GM12891 (cell line): ENCODE data around the gene GPR37L1.
A peak's percentile ranks its signal among the peaks of the same experiment; 100 is the strongest.
"Not testable (repeated sequence)": the region's sequence is repeated elsewhere in the genome, so short reads cannot be mapped to it uniquely, and the experiment has no call there.

Experiments used
- DNase-seq: peaks from one replicate; pipeline ENCODE4 v3.0.0; 2011; ENCODE audit warnings: low spot score; ENCODE audit not compliant: insufficient read length
- FAIRE-seq: peaks from 2 replicates; lab custom pipeline; 2011; peaks lifted over from hg19 to GRCh38; lab: Jason Lieb, UNC
- PAX5 ChIP-seq: IDR thresholded peaks from 2 replicates; pipeline ENCODE4 v1.6.1; 2011; ENCODE audit warnings: low read length, moderate library complexity, mild to moderate bottlenecking; ENCODE audit not compliant: insufficient read depth, severe bottlenecking
- POLR2A ChIP-seq: IDR thresholded peaks from 2 replicates; pipeline ENCODE4 v1.6.1; 2011; ENCODE audit warnings: low read depth, low read length, control low read depth
- POLR2AphosphoS5 ChIP-seq: IDR thresholded peaks from 2 replicates; pipeline ENCODE4 v1.6.1; 2011; ENCODE audit warnings: low read depth, low read length, control low read depth
- POU2F2 ChIP-seq: IDR thresholded peaks from 2 replicates; pipeline ENCODE4 v1.6.1; 2011; ENCODE audit warnings: low read depth, mild to moderate bottlenecking, control low read depth, low read length, moderate library complexity
- SPI1 ChIP-seq: IDR thresholded peaks from 2 replicates; pipeline ENCODE4 v1.6.1; 2011; ENCODE audit warnings: low read depth, low read length, control low read depth
- TAF1 ChIP-seq: IDR thresholded peaks from 2 replicates; pipeline ENCODE4 v1.6.1; 2011; ENCODE audit warnings: low read depth, low read length, control low read depth

Gene GPR37L1

DNA sequence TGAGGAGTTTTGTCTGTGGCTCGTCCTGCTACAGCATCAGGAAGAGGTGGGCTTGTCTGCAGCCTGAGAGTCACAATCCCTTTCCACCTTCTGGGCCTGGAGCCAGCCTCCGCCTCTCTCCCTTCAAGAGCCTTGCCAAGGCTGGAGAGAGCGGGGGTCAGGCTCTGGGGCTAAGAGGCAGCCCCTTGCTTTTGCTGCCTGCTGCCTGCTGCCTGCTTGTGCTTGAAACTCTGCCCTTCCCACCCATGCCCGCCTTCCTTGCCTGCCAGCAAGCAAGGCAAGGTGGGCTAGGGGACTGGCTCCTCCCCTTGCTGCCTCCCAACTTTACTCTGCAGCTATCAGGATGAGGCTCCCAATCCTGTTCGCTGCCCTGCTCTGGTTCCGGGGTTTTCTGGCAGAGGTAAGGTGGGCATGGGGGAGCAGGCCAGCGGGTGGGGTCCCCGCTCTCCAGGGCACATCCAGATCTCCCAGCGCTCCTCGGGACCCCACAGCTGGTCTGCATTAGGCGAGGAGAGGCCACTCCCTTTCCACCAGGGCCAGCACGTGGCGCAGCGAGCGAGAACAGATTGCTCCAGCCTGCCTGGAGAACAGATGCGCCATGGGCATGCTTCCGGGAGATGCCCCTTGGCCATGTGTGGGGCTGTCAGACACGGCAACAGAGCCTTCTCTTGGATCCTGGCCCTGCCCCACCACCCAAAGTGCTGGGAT lies 45.1 kb downstream of the GPR37L1 start:
- DNase-seq (no peak), FAIRE-seq (no peak)
- no peak for TF ChIP-seq POLR2AphosphoS5
- no peak for TF ChIP-seq POLR2A
- no peak for TF ChIP-seq POU2F2
- no peak for TF ChIP-seq TAF1
- TF ChIP-seq PAX5 = no peak
- no peak for TF ChIP-seq SPI1

DNA sequence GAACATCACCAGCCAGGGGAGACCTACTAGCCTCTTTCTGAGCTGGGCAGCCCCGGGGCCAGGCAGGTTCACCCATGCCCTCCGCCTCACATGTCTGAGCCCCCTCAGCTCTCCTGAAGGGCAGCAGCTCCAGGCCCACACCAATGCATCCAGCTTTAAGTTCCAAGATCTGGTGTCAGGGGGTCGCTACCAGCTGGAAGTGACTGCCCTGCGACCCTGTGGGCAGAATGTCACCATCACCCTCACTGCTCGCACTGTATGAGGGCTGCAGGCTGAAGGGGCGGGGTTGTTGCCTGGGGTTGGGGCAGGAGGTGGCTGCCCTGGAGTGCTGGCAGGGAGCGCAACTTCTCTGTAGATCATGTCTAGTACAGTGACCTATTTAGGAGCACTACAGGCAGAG lies 46.1 kb downstream of the GPR37L1 start:
- no peak for TF ChIP-seq SPI1
- no peak for TF ChIP-seq POLR2A
- no peak for TF ChIP-seq POLR2AphosphoS5
- no peak for TF ChIP-seq TAF1
- TF ChIP-seq POU2F2 = no peak
- TF ChIP-seq PAX5 = no peak
- FAIRE-seq (no peak), DNase-seq (no peak)

DNA sequence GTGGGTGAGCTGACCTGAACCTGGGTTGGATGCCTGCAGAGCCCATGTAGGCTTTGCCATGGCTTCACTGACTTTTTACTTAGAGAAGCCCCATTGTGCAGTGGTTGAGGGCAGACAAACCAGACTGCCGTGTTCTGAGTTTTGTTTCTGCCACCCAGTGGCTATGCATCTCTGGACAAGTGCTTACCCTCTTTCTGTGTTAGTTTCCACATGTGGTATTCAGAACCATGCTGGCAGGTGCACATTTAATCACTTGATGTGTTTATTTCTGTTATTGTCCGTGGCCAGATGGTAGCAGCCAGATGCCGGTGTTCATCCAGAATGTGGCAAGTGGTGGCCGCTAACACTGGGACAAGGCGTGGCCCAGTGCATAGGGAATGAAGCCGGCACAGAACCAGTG lies 48.0 kb downstream of the GPR37L1 start:
- no peak for TF ChIP-seq SPI1
- TF ChIP-seq POU2F2 = no peak
- TF ChIP-seq POLR2A = no peak
- no peak for TF ChIP-seq TAF1
- TF ChIP-seq PAX5 = no peak
- no peak for TF ChIP-seq POLR2AphosphoS5
- DNase-seq = no peak

DNA sequence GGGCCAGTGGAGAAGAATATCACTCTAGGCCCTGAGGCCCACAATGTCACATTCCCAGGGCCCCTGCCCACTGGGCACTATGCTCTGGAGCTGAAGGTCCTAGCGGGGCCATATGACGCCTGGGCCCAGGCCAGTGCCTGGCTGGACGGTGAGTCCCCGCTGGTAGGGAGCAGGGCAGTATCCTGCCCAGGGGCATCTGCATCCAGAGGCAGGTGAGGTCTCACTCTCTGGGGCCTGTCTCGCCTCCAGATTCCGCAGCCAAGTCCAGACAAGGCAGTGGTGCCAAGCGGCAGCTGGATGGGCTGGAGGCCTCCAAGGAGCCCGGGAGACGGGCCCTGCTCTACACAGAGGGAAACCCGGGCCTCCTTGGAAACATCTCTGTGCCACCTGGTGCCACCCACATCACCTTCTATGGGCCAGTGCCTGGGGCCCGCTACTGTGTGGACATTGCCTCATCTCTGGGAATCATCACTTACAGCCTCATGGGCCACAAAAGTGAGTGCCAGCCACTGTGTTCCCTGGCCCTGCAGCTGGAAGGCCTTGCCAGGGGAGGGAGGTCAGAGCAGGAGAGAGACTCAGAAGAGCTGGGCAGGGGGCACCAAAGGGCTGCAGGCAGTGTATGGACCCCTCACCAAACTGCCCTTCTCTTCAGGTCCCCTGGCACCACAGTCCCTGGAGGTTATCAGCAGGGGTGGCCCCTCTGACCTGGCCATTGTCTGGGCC lies 48.7 kb downstream of the GPR37L1 start:
- FAIRE-seq (no peak), DNase-seq (no peak)
- no peak for TF ChIP-seq POLR2AphosphoS5

More for the DNA sequence above, 48.0 kb downstream of the GPR37L1 start:
- no peak for FAIRE-seq

DNA sequence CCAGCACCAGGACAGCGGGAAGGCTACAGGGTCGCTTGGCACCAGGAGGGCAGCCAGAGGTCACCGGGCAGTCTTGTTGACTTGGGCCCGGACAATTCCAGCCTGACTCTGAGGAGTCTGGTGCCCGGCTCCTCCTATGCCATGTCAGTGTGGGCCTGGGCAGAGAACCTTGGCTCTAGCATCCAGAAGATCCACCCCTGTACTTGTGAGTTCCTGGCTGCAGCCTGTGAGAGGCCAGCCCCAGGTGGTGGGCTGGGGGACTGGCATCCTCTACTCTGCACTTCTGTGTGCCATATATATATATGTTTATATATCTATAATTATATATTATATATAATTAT lies 49.3 kb downstream of the GPR37L1 start:
- DNase-seq = no peak
- no peak for TF ChIP-seq POLR2A
- TF ChIP-seq PAX5 = no peak
- no peak for TF ChIP-seq POU2F2
- TF ChIP-seq SPI1 = no peak
- no peak for TF ChIP-seq TAF1
- no peak for TF ChIP-seq POLR2AphosphoS5
- FAIRE-seq = no peak

DNA sequence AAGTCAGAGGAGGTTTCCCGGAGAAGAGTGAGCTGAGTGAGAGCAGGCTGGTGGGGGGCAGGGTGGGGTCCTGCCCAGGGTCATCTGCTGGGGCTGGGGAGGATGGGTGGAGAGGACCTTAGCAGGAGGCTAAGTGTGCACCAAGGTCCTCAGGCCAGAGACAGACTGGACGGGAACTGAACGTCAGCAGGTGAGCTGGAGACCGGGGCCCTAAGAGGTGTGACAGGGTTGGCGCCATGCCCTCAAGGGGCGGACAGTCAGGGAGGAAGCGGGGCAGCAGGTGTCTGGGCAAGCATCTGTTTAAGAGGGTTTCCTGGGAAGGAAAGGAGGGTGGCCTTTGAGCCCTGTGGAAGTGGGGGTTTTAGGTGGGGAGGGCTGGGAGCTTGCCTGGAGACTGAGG lies 51.3 kb downstream of the GPR37L1 start:
- DNase-seq (no peak), FAIRE-seq (no peak)
- TF ChIP-seq PAX5 = no peak

DNA sequence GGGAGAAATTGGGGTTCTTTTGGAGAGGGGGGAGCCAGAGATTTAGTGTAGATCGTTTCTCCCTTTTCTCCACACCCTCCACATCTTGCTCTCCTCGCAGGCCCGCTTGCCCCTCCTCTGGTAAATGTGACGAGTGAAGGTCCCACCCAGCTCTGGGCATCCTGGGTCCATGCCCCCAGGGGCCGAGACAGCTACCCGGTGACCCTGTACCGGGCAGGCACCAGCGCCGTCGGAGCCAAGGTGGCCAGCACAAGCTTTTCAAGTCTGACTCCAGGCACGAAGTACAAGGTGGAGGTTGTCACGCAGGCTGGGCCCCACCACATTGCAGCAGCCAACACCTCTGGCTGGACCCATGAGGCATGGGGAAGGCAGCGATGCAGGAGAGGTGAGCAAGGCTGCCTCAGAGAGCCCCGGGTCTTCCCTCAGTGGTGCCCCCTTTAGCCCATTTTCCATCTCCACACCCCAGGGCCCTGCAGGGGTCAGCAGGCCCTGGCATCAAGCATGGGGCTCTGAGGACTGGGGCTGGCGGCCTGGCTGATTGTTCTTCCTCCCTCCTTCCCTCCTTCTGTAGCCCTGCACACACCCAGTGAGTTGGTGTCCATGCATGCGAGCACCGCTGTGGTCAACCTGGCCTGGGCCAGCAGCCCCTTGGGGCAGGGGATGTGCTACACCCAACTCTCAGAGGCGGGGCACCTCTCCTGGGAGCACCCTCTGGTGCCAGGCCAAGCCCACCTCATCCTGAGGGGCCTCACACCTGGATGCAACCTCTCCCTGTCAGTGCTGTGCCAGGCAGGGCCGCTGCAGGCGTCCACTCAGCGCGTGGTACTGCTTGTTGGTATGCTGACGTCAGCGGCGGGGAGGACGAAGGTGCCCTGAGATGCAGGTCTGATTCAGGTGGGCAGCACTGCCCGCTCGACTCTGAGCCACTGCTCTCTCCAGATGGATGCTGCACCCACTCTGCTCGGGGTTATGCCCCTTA lies 54.5 kb downstream of the GPR37L1 start:
- no peak for TF ChIP-seq POLR2A
- TF ChIP-seq POU2F2 = no peak
- TF ChIP-seq PAX5 = no peak
- no peak for TF ChIP-seq SPI1
- no peak for TF ChIP-seq TAF1
- TF ChIP-seq POLR2AphosphoS5 = no peak
- DNase-seq (no peak), FAIRE-seq (no peak)

DNA sequence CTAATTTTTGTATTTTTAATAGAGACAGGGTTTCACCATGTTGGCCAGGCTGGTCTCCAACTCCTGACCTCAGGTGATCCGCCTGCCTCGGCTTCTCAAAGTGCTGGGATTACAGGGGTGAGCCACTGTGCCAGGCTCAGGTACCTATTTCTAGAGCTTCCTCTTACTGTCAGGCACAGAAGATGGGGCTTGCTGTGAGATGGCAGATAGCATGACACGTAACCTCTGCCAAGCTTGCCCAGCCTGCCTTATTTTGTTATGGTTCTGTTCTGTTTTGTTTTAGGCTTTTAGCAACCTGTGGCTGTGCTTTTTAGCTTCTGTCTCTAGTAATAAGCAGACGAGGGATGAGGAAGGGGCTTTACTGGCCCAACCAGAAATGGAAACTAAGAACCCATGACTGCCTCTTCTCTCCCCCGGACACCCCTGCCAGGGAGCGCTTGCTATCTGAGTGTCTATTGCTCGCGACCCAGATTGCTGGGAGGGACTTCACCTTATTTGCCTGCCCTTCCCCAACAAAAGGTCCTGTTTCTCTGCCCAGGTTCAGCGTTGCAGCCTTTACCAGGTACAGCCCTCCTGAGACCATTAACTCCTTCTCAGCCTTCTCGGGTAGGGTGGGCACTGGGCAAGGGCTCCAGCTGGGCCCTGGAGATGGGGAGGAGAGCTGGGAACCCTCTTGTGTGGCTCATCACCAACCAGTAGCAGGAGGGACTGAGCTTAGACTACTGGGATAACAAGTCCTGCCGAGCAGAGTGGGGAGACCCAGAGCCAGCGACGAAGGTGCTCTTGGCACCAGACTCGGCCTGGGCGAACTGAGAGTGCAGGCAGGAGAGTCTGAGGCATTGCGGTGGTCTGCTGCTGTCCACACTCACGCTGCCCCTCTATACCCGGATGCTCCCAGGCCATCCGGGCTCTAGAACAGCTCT lies 57.4 kb downstream of the GPR37L1 start:
- no peak for DNase-seq
- peak; percentile 51 for FAIRE-seq
- no peak for TF ChIP-seq SPI1
- no peak for TF ChIP-seq POLR2A
- no peak for TF ChIP-seq POLR2AphosphoS5
- no peak for TF ChIP-seq TAF1
- TF ChIP-seq POU2F2 = no peak
- TF ChIP-seq PAX5 = no peak

DNA sequence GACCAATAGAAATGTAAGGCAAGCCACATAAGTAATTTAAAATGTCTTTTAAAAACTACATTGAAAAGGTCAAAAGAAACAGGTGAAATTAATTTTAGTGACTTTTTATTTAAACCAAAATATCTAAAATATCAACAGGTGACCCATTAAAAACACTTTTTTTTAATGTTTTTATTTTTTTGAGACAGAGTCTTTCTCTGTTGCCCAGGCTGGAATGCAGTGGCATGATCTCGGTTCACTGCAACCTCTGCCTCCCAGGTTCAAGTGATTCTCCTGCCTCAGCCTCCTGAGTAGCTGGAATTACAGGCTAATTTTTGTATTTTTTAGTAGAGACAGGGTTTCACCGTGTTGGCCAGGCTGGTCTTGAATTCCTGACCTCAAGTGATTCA lies 58.0 kb downstream of the GPR37L1 start:
- FAIRE-seq, DNase-seq: not testable (repeated sequence)
